ENCODE measurements around the gene SPATA2. TPM values are rescaled to one million over a fixed set of nuclear protein-coding genes. Genes with fewer than 3 reads are reported as not detected.
"Not testable (repeated sequence)": the region's sequence is repeated elsewhere in the genome, so short reads cannot be mapped to it uniquely, and the experiment has no call there.

Gene SPATA2
- total and polyA plus RNA-seq, 4 donors, result 1.2 to 3.4 (median 1.4) TPM

- no peaks in the 10 kb centered on the region for H3K27me3 ChIP-seq (ENCODE audit: control insufficient read depth in 4 of 4, insufficient read depth in 4 of 4, low read length in 3 of 4)
These were observed 52.6 kb downstream of the SPATA2 start for GRCh38 chr20:49862607-49863200.

GRCh38 chr20:49861232-49861631 lies 54.1 kb downstream of the SPATA2 start:
- H3K36me3 ChIP-seq (ENCODE audit: control insufficient read depth in 4 of 4, insufficient read depth in 3 of 4, low read depth in 1 of 4, low read length in 3 of 4), result peaks cover 7 to 23% (median 13%) of the 10 kb centered on the region in 4 donors

More at GRCh38 chr20:49862607-49863200, 52.6 kb downstream of the SPATA2 start:
- DNase-seq (ENCODE audit: low spot score), result no peak
- WGBS, result 88% methylated on average over 6 of the region's 6 CpGs
- no peaks in the 10 kb centered on the region for H3K4me1 ChIP-seq (ENCODE audit: control insufficient read depth in 4 of 4, insufficient read depth in 4 of 4, low read length in 3 of 4)
- TF ChIP-seq EGR1 (IDR thresholded peaks at IDR 0.05; ENCODE audit: low read depth in 2 of 2), result no peak
- TF ChIP-seq SP1 (IDR thresholded peaks at IDR 0.05), result no peak
- no peak overlapping the region for H3K9ac ChIP-seq (ENCODE audit: low read depth in 1 of 2, low read length in 2 of 2)
- no peaks in the 10 kb centered on the region for H3K9me3 ChIP-seq (ENCODE audit: control insufficient read depth in 4 of 4, low read length in 3 of 4)
- no peak overlapping the region for H3K4me3 ChIP-seq (ENCODE audit: low read depth in 1 of 3, low read length in 3 of 3)
- no peak overlapping the region for H3K27ac ChIP-seq (ENCODE audit: low read depth in 1 of 2, low read length in 2 of 2)
- peaks cover 6 to 21% (median 13%) of the 10 kb centered on the region in 4 donors for H3K36me3 ChIP-seq (ENCODE audit: control insufficient read depth in 4 of 4, insufficient read depth in 3 of 4, low read depth in 1 of 4, low read length in 3 of 4)

GRCh38 chr20:49859807-49860206 lies 55.5 kb downstream of the SPATA2 start:
- Histone ChIP-seq H3K4me1 (ENCODE audit: control insufficient read depth in 4 of 4, insufficient read depth in 4 of 4, low read length in 3 of 4) (no peaks in the 10 kb centered on the region), H3K4me3 (ENCODE audit: low read depth in 1 of 3, low read length in 3 of 3) (no peak overlapping the region), H3K9ac (ENCODE audit: low read depth in 1 of 2, low read length in 2 of 2) (no peak overlapping the region), H3K36me3 (ENCODE audit: control insufficient read depth in 4 of 4, insufficient read depth in 3 of 4, low read depth in 1 of 4, low read length in 3 of 4) (peaks cover 3 to 22% (median 17%) of the 10 kb centered on the region in 4 donors), H3K27me3 (ENCODE audit: control insufficient read depth in 4 of 4, insufficient read depth in 4 of 4, low read length in 3 of 4) (no peaks in the 10 kb centered on the region), H3K9me3 (ENCODE audit: control insufficient read depth in 4 of 4, low read length in 3 of 4) (no peaks in the 10 kb centered on the region), H3K27ac (ENCODE audit: low read depth in 1 of 2, low read length in 2 of 2) (no peak overlapping the region)
- TF ChIP-seq GABPA (IDR thresholded peaks at IDR 0.05 in 1 of 2, conservative IDR thresholded peaks at IDR 0.05 in 1 of 2) (no peak), RXRA (IDR thresholded peaks at IDR 0.05) (no peak), HNF4A (conservative IDR thresholded peaks at IDR 0.05) (no peak), ZBTB33 (IDR thresholded peaks at IDR 0.05) (no peak), TAF1 (conservative IDR thresholded peaks at IDR 0.05) (no peak), YY1 (IDR thresholded peaks at IDR 0.05) (no peak), REST (IDR thresholded peaks at IDR 0.05) (no peak), NR2F2 (IDR thresholded peaks at IDR 0.05) (no peak), JUND (IDR thresholded peaks at IDR 0.05) (no peak), FOXA1 (IDR thresholded peaks at IDR 0.05) (no peak), ATF3 (IDR thresholded peaks at IDR 0.05) (no peak), FOXA2 (IDR thresholded peaks at IDR 0.05) (no peak), RAD21 (IDR thresholded peaks at IDR 0.05) (no peak), MAX (IDR thresholded peaks at IDR 0.05) (no peak), EGR1 (IDR thresholded peaks at IDR 0.05; ENCODE audit: low read depth in 2 of 2) (no peak)
- no peak for DNase-seq (ENCODE audit: low spot score)

More at GRCh38 chr20:49861232-49861631, 54.1 kb downstream of the SPATA2 start:
- not testable (repeated sequence) for H3K4me1 ChIP-seq (ENCODE audit: control insufficient read depth in 4 of 4, insufficient read depth in 4 of 4, low read length in 3 of 4); H3K27me3 ChIP-seq (ENCODE audit: control insufficient read depth in 4 of 4, insufficient read depth in 4 of 4, low read length in 3 of 4); H3K9ac ChIP-seq (ENCODE audit: low read depth in 1 of 2, low read length in 2 of 2); H3K9me3 ChIP-seq (ENCODE audit: control insufficient read depth in 4 of 4, low read length in 3 of 4); DNase-seq (ENCODE audit: low spot score); H3K27ac ChIP-seq (ENCODE audit: low read depth in 1 of 2, low read length in 2 of 2); H3K4me3 ChIP-seq (ENCODE audit: low read depth in 1 of 3, low read length in 3 of 3)
- WGBS, result 97% methylated on average over 3 of the region's 3 CpGs
